Liver (tissue), 9 donors: ENCODE measurements around the gene DAPP1. TPM values are rescaled to one million over a fixed set of nuclear protein-coding genes. Genes with fewer than 3 reads are reported as not detected.

Experiments
- DNase-seq: peaks from one replicate; pipeline ENCODE4 v3.0.0-alpha.2; 2017; ENCODE audit warnings: low spot score
- H3K27ac ChIP-seq, 2 donors: one replicate each; pipeline ENCODE4 v1.7.0; 2013; ENCODE audit warnings: inconsistent platforms in 2 of 2, low read length in 2 of 2, control low read depth in 1 of 2, low read depth in 1 of 2, mild to moderate bottlenecking in 1 of 2
- H3K27me3 ChIP-seq, 4 donors: one replicate each; pipeline versions ENCODE4 v1.6.1 to v1.7.0; 2013; ENCODE audit warnings: low read length in 3 of 4, inconsistent platforms in 1 of 4, mild to moderate bottlenecking in 1 of 4, moderate library complexity in 1 of 4; ENCODE audit not compliant: control insufficient read depth in 4 of 4, insufficient read depth in 4 of 4
- H3K36me3 ChIP-seq, 4 donors: one replicate each; pipeline versions ENCODE4 v1.6.1 to v1.7.0; 2013; ENCODE audit warnings: low read length in 3 of 4, mild to moderate bottlenecking in 3 of 4, low read depth in 1 of 4, moderate library complexity in 1 of 4; ENCODE audit not compliant: control insufficient read depth in 4 of 4, insufficient read depth in 3 of 4
- H3K4me1 ChIP-seq, 4 donors: one replicate each; pipeline versions ENCODE4 v1.6.1 to v1.7.0; 2013; ENCODE audit warnings: low read length in 3 of 4, mild to moderate bottlenecking in 3 of 4, moderate library complexity in 1 of 4; ENCODE audit not compliant: control insufficient read depth in 4 of 4, insufficient read depth in 4 of 4
- H3K4me3 ChIP-seq, 3 donors: one replicate each; pipeline versions ENCODE4 v1.6.1 to v1.7.0; 2013; ENCODE audit warnings: low read length in 3 of 3, control low read depth in 1 of 3, low read depth in 1 of 3, mild to moderate bottlenecking in 1 of 3
- H3K9ac ChIP-seq, 2 donors: one replicate each; pipeline ENCODE4 v1.7.0; 2013; ENCODE audit warnings: low read length in 2 of 2, mild to moderate bottlenecking in 2 of 2, moderate library complexity in 2 of 2, control low read depth in 1 of 2, low read depth in 1 of 2
- H3K9me3 ChIP-seq, 4 donors: one replicate each; pipeline versions ENCODE4 v1.6.1 to v1.7.0; 2013; ENCODE audit warnings: low read length in 3 of 4; ENCODE audit not compliant: control insufficient read depth in 4 of 4
- ATF3 ChIP-seq: IDR thresholded peaks from 2 replicates; pipeline ENCODE4 v1.6.1; 2016; ENCODE audit warnings: antibody characterized with exemption
- CTCF ChIP-seq: fragments of 150-350 bp; IDR thresholded peaks from 2 replicates; pipeline ENCODE4 v1.5.1; 2017; ENCODE audit warnings: improper control_type of control experiment, low read depth, low read length; ENCODE audit not compliant: missing input control
- EGR1 ChIP-seq, 2 donors: IDR thresholded peaks; 2 replicates each; pipeline ENCODE4 v1.6.1; 2016 to 2018; ENCODE audit warnings: antibody characterized with exemption in 2 of 2, low read depth in 2 of 2
- FOXA2 ChIP-seq: IDR thresholded peaks from 2 replicates; pipeline ENCODE4 v1.6.1; 2016; ENCODE audit warnings: antibody characterized with exemption
- GABPA ChIP-seq, 2 donors: IDR thresholded peaks in 1 of 2; conservative IDR thresholded peaks in 1 of 2; 2 replicates each; pipeline ENCODE4 v1.6.1; 2016; ENCODE audit warnings: antibody characterized with exemption in 2 of 2, mild to moderate bottlenecking in 1 of 2, moderate library complexity in 1 of 2
- HNF4A ChIP-seq, 2 donors: conservative IDR thresholded peaks; 2 replicates each; pipeline ENCODE4 v1.6.1; 2016; ENCODE audit warnings: antibody characterized with exemption in 2 of 2, mild to moderate bottlenecking in 2 of 2
- HNF4G ChIP-seq: IDR thresholded peaks from 2 replicates; pipeline ENCODE4 v1.6.1; 2016; ENCODE audit warnings: antibody characterized with exemption
- JUND ChIP-seq, 2 donors: IDR thresholded peaks; 2 replicates each; pipeline ENCODE4 v1.6.1; 2016; ENCODE audit warnings: antibody characterized with exemption in 2 of 2
- MAX ChIP-seq: IDR thresholded peaks from 2 replicates; pipeline ENCODE4 v1.6.1; 2016; ENCODE audit warnings: antibody characterized with exemption
- NR2F2 ChIP-seq: IDR thresholded peaks from 2 replicates; pipeline ENCODE4 v1.6.1; 2016; ENCODE audit warnings: antibody characterized with exemption
- REST ChIP-seq: IDR thresholded peaks from 2 replicates; pipeline ENCODE4 v1.6.1; 2016; ENCODE audit warnings: antibody characterized with exemption, mild to moderate bottlenecking
- RXRA ChIP-seq, 2 donors: IDR thresholded peaks; 2 replicates each; pipeline ENCODE4 v1.6.1; 2017 to 2018; ENCODE audit warnings: antibody characterized with exemption in 2 of 2, mild to moderate bottlenecking in 1 of 2
- SP1 ChIP-seq: IDR thresholded peaks from 2 replicates; pipeline ENCODE4 v1.6.1; 2018; ENCODE audit warnings: antibody characterized with exemption, mild to moderate bottlenecking
- TAF1 ChIP-seq: conservative IDR thresholded peaks from 2 replicates; pipeline ENCODE4 v1.6.1; 2016; ENCODE audit warnings: antibody characterized with exemption, mild to moderate bottlenecking
- YY1 ChIP-seq: IDR thresholded peaks from 2 replicates; pipeline ENCODE4 v1.6.1; 2016; ENCODE audit warnings: antibody characterized with exemption, mild to moderate bottlenecking
- ZBTB33 ChIP-seq: IDR thresholded peaks from 2 replicates; pipeline ENCODE4 v1.6.1; 2016; ENCODE audit warnings: antibody characterized with exemption
- WGBS: extraction: QIAGEN DNeasy Blood & Tissue Kit; methylation state at CpG from one replicate; pipeline ENCODE4 v1.1.7; 2013; 5-methylcytosine and 5-hydroxymethylcytosine counted together
- polyA plus RNA-seq, 2 donors: library from polyadenylated mRNA; stranded (reverse) in 1 of 2; unstranded in 1 of 2; fragments of 200-250 nt in 1 of 2; fragments of >200 nt in 1 of 2; fragmentation: Nextera tagmentation in 1 of 2; extraction: Ambion mirVana in 1 of 2; gene quantifications; one replicate each; pipeline versions ENCODE4 v1.2.1 to v1.2.3, GENCODE V29; 2013 to 2015
- total RNA-seq, 2 donors: library from RNA; depleted of rRNA; stranded (reverse); fragments of >200 nt; gene quantifications; one replicate each; pipeline ENCODE4 v1.2.3, GENCODE V29; 2014
- donor health status: healthy.
- donor health status: healthy.
- donor health status: healthy.
- donor health status: healthy.
- donor health status: healthy.

The DAPP1 gene
- total and polyA plus RNA-seq, 4 donors, result 0.53 to 4.8 (median 0.91) TPM

GRCh38 chr4:99841129-99841528 lies 24.5 kb downstream of the DAPP1 start (continued):
- TF ChIP-seq CTCF (no peak), ATF3 (no peak), TAF1 (no peak)

GRCh38 chr4:99843413-99843812 lies 26.8 kb downstream of the DAPP1 start:
- no peak for DNase-seq
- Histone ChIP-seq H3K4me3 (no peak overlapping the region), H3K27ac (no peak overlapping the region), H3K36me3 (no peaks in the 10 kb centered on the region), H3K27me3 (no peaks in the 10 kb centered on the region), H3K4me1 (no peaks in the 10 kb centered on the region), H3K9me3 (no peaks in the 10 kb centered on the region), H3K9ac (no peak overlapping the region)
- TF ChIP-seq HNF4G (no peak), MAX (no peak), SP1 (no peak), GABPA (IDR thresholded peaks at IDR 0.05 in 1 of 2, conservative IDR thresholded peaks at IDR 0.05 in 1 of 2) (no peak), YY1 (no peak), CTCF (no peak), TAF1 (no peak), NR2F2 (no peak), RXRA (IDR thresholded peaks at IDR 0.05) (no peak)

- Histone ChIP-seq H3K4me3 (no peak overlapping the region), H3K36me3 (no peaks in the 10 kb centered on the region), H3K9ac (no peak overlapping the region), H3K9me3 (no peaks in the 10 kb centered on the region), H3K27ac (no peak overlapping the region), H3K27me3 (no peaks in the 10 kb centered on the region), H3K4me1 (no peaks in the 10 kb centered on the region)
- no peak for DNase-seq
- WGBS, result 85% methylated on average over 7 of the region's 7 CpGs
- no peak for TF ChIP-seq HNF4G
- TF ChIP-seq EGR1 (IDR thresholded peaks at IDR 0.05; ENCODE audit: low read depth in 2 of 2), result no peak
- no peak for TF ChIP-seq GABPA (IDR thresholded peaks at IDR 0.05 in 1 of 2, conservative IDR thresholded peaks at IDR 0.05 in 1 of 2)
- TF ChIP-seq SP1, result no peak
These were observed 27.4 kb downstream of the DAPP1 start for GRCh38 chr4:99844048-99844447.

- Histone ChIP-seq H3K27me3 (no peaks in the 10 kb centered on the region), H3K9me3 (no peaks in the 10 kb centered on the region), H3K4me3 (no peak overlapping the region), H3K36me3 (no peaks in the 10 kb centered on the region), H3K4me1 (no peaks in the 10 kb centered on the region), H3K9ac (no peak overlapping the region), H3K27ac (no peak overlapping the region)
- DNase-seq, result no peak
- 96% methylated on average over 1 of the region's 1 CpG for WGBS
- TF ChIP-seq ZBTB33, result no peak
- TF ChIP-seq EGR1 (IDR thresholded peaks at IDR 0.05; ENCODE audit: low read depth in 2 of 2), result no peak
- TF ChIP-seq HNF4A (conservative IDR thresholded peaks at IDR 0.05), result no peak
- no peak for TF ChIP-seq RXRA (IDR thresholded peaks at IDR 0.05)
- TF ChIP-seq REST, result no peak
- TF ChIP-seq YY1, result no peak
- TF ChIP-seq NR2F2, result no peak
- no peak for TF ChIP-seq FOXA2
- no peak for TF ChIP-seq JUND (IDR thresholded peaks at IDR 0.05)
- TF ChIP-seq TAF1, result no peak
These were observed 28.6 kb downstream of the DAPP1 start for GRCh38 chr4:99845179-99845578.
